ENCODE data around the gene PMEPA1. TPM values are rescaled to one million over a fixed set of nuclear protein-coding genes. Genes with fewer than 3 reads are reported as not detected.

Gene PMEPA1
- total RNA-seq, 1 experiment from 2014 or later, result 3.3 TPM

DNA sequence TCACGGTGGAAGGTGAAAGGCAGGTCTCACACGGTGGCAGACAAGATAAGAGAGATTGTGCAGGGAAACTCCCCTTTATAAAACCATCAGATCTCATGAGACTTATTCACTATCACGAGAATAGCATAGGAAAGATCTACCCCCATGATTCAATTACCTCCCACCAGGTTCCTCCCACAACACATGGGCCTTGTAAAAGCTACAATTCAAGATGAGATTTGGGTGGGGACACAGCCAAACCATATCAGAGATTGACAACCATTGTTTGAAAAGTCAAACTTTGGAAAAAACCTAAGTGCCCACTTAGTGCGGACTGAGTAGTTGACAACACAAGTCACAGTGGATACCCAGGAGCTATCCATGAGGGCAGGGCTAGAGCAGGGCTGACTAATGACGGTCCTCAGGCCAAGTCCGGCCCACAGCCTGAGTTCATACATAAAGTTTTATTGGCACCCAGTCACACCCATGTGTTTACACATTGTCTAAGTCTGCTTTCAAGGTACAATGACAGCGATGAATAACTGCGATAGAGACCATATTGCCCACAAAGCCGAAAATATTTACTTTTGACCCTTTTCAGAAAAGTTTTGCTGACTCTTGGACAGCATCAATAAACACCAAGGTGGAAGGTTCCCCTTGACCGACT is 33.8 kb upstream of the PMEPA1 start:
- H3K4me3 ChIP-seq, result no peak overlapping the region
- H3K27me3 ChIP-seq, result no peaks in the 10 kb centered on the region
- no peaks in the 10 kb centered on the region for H3K36me3 ChIP-seq
- peak; percentile 29 for DNase-seq
- no peaks in the 10 kb centered on the region for H3K9me3 ChIP-seq

DNA sequence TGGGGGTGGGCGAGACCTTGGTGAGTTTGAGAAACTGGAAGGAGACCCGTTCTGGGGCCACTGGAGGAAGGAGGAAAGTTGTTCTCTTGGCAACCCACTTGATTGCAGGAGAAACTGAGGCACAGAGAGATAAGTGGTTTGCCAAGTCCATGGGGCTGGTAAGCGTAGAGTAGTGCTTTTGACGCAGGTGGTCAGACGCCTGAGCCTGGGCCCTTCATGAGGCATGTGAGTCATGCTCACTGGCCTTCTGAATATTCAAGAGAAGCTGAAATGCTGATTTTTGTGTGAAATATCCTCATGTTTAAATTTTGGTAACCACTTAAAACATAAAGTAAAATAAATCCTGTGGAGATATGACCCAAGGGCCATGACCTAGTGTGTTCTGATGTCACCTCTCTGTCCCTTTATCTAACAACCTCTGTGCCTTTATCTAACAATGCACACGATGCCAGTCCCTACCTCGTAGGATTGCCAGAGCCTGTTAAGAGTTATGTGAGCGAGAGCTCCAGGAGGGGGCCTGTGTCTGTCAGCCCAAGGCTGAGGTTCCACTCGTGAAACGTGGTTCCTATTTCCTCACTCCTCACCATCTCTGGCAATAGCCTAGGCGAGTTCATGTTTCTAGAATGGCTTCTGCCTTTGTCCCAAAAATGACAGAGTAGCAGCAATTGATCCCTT is 32.8 kb upstream of the PMEPA1 start:
- Histone ChIP-seq H3K4me3 (no peak overlapping the region), H3K9me3 (no peaks in the 10 kb centered on the region), H3K27me3 (no peaks in the 10 kb centered on the region), H3K36me3 (no peaks in the 10 kb centered on the region)
- DNase-seq, result no peak

DNA sequence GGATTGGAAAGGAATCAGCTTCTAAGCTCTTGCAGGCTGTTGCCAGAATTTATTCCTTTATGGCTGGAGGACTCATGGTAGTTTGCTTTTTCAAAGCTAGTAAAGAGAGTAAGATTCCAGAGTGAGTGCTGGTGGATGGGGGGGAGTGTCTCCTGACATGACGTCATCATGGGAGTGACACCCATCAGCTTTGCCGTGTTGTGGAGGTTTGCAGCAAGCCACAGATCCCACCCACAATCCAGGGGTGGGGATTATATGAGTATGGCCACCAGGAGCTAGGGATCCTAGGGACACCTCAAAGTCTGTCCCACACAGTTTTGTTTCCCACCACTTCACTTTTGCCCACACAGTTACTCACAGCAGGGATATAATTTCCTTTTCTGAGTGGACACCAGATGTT is 28.7 kb upstream of the PMEPA1 start:
- Histone ChIP-seq H3K27me3 (no peaks in the 10 kb centered on the region), H3K9me3 (no peaks in the 10 kb centered on the region), H3K36me3 (no peaks in the 10 kb centered on the region), H3K4me3 (no peak overlapping the region)
- no peak for DNase-seq

DNA sequence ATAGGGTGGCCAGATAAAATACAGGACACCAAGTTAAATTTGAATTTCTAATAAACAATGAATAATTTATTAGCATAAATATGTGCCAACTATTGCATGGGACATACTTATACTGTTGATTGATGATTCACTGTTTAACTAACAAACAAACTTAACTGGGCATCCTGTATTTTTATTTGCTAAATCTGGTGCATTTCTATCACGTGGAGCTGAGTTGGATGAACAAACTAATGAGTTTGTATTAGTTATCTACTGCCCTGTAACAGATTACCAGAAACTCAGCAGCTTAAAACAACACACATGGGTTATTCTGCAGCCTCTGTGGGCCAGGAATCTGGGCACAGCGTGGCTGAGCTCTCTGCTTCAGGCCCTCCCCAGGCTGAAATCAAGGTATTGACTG is 28.2 kb upstream of the PMEPA1 start:
- no peak overlapping the region for H3K4me3 ChIP-seq
- H3K27me3 ChIP-seq, result no peaks in the 10 kb centered on the region
- no peaks in the 10 kb centered on the region for H3K36me3 ChIP-seq
- H3K9me3 ChIP-seq, result no peaks in the 10 kb centered on the region
- no peak for DNase-seq

DNA sequence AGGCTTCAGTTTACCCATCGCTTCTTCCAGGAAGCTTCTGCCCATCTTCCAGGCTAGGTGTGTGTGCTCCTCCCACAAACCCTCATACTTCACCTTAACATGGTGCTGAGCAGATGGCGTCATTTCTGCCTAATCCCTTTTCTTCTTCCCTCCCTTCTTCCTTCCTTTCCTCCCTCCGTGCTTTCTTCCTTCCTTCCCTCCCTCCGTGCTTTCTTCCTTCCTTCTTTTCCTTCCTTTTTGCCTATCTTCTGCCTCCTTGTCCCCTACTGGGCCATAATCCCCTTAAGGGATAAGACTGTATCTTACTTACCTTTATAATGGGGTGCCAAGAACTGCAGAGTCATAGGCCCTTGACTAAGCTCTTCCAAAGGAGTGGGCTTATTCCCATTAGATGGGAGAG is 27.5 kb upstream of the PMEPA1 start:
- no peaks in the 10 kb centered on the region for H3K27me3 ChIP-seq
- no peaks in the 10 kb centered on the region for H3K9me3 ChIP-seq
- no peaks in the 10 kb centered on the region for H3K36me3 ChIP-seq

DNA sequence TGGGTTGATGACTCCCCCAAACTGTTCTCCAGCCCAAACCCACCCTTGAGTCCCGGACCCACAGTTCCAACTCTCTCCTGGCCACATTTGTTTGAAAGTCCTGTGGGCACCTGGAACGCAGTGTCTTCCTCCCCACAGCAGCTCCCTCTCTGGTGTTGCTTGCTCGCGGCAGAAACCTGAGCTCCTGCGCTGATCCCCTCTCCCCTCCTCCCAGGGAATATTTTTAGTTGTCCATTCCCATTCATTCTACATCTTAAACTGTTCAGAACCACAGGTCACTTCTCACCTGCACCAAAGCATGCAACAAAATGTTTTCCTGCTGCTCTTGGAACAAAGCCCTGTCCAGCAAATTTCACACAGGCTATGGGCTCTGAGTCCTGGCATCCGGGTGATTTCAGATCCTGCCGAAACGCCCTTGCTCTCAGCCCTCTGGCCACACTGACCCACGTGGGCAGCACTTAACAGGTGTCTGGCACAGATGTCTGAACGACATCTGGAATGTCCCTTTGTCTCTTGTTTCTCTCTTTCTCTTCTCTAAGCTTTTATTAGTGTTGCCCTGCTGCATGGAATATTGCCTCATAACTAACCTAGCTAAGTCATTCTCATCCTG is 27.0 kb upstream of the PMEPA1 start:
- Histone ChIP-seq H3K9me3 (no peaks in the 10 kb centered on the region), H3K4me3 (no peak overlapping the region), H3K36me3 (no peaks in the 10 kb centered on the region), H3K27me3 (no peaks in the 10 kb centered on the region)
- no peak for DNase-seq

More for the DNA sequence above, 27.5 kb upstream of the PMEPA1 start:
- DNase-seq, result no peak
- H3K4me3 ChIP-seq, result no peak overlapping the region

DNA sequence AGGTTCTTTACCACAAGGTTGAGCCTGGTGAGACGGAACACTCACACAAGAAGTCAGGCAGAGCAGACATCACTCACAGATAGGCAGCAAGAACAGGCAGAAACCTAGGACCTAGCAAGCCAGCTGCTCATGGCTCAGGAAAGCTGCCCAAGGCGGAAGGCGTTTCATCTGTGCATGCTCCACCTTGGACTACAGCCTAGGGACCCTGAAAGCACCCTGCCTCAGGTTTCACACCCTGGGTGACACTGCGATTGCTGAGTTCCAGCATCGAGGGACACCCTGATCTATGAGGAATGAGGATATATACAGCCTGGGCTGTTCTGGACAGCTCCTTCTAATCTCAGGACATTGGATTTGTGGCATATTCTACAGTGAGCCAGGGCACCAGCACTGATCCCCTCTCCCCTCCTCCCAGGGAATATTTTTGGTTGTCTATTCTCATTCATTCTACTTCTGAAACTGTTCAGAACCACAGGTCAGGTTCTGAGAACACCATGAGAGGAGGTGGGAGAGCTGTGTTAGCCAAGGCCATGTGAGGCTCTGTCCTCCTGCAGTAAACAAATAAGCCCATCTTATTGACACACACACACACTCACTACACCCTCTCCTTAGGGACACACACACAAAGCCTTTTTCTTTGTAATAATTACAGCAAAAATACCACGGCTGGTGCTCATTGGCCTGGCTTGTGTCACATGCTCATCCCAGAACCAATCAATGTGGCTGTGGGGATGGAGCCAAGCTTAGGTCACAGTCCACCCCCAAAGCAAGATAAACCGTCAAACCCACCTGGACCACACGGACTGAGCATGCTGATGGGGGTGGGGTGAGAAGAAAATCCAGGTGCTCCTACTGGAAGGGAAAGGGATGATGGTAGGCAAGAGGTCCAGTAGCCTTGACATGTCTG is 26.3 kb upstream of the PMEPA1 start:
- H3K36me3 ChIP-seq, result no peaks in the 10 kb centered on the region
- no peak overlapping the region for H3K4me3 ChIP-seq
- H3K27me3 ChIP-seq, result no peaks in the 10 kb centered on the region
- DNase-seq, result no peak
- no peaks in the 10 kb centered on the region for H3K9me3 ChIP-seq

DNA sequence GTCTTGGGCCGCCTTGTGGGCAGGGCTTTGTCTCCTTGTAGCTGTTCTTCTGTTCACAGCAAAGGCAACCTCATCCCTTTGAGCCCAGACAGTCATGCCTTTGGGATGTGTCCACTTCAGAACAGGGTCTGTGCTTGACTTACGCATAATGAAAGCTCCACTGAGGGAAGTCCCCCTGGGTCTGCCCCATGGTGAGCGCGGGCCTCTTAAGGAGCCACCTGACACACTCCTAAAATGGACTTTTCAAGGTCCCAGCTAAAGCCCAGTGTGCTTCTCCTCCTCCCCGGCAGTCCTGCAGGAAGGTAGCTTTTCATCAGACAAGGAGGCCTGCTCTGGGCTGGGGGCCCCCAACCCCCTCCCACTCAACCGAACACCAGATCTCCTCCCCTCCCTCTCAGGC is 24.9 kb upstream of the PMEPA1 start:
- H3K36me3 ChIP-seq, result no peaks in the 10 kb centered on the region
- DNase-seq, result no peak

DNA sequence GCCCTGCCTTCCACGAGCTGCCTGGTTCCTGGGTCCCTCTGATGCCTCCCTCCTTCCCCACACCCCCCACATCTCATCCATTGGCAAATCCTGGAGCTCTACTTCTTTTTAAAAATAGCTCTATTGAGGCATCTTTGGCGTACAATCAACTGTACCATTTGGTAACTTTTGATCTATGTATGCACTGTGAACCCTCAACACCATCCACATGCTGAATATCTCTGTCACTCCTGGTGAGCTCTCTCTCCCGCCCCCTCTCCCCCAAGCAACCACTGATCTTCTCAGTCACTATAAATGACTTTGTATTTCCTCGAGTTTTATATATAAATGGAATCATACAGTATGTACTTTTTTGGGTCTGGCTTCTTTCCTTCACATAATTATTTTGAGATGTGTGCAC is 22.4 kb upstream of the PMEPA1 start:
- peaks cover 5% of the 10 kb centered on the region; the same call in 1 of the 2 replicates for H3K27me3 ChIP-seq
- H3K9me3 ChIP-seq, result no peaks in the 10 kb centered on the region
- no peak for DNase-seq
- no peak overlapping the region for H3K4me3 ChIP-seq
- no peaks in the 10 kb centered on the region for H3K36me3 ChIP-seq

More for the DNA sequence above, 24.9 kb upstream of the PMEPA1 start:
- Histone ChIP-seq H3K9me3 (no peaks in the 10 kb centered on the region), H3K27me3 (no peaks in the 10 kb centered on the region), H3K4me3 (no peak overlapping the region)

DNA sequence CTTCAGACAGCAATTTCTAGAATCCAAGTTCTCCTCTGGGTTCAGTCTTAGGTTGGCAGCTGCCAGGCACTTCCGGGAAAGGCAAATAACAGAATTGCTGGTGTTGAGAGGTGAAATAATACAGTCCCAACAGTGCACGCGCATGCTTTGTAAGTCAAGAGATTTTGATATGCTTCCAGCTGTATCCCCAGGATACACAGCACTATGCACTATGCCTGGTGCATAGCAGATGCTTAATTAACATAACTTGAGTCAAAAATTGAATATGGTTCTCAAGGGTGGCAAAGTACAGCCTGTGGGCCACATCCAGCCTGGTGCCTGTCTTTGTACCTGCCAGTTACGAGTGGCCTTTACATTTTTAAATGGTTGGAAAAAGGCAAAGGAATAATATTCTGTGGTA is 18.9 kb upstream of the PMEPA1 start:
- H3K27me3 ChIP-seq, result peaks cover 5% of the 10 kb centered on the region; the same call in 1 of the 2 replicates

DNA sequence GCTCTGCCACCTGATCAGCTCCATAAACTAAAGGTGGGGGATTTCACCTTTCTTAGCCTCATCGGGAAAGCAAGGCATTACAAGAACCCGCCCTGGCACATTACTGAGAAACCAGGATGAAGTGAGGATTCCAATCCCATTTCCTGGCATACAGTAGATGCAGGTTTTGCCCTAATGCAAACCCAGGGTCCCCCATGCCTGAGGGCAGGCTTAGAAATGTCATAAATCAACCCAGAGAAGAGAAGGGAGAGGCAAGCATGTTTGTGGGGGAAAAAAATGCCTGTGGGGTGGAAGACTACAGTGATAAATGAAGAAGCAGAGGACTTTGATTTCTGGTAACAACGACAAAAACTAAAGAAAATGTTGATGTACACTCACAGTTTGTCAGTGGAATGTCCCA is 18.0 kb upstream of the PMEPA1 start:
- peaks cover 5% of the 10 kb centered on the region; the same call in 1 of the 2 replicates for H3K27me3 ChIP-seq
- H3K9me3 ChIP-seq, result no peaks in the 10 kb centered on the region
- H3K4me3 ChIP-seq, result no peak overlapping the region
- DNase-seq, result no peak
- no peaks in the 10 kb centered on the region for H3K36me3 ChIP-seq

More for the DNA sequence above, 18.9 kb upstream of the PMEPA1 start:
- H3K9me3 ChIP-seq, result no peaks in the 10 kb centered on the region
- H3K4me3 ChIP-seq, result no peak overlapping the region
- no peak for DNase-seq
- H3K36me3 ChIP-seq, result no peaks in the 10 kb centered on the region

DNA sequence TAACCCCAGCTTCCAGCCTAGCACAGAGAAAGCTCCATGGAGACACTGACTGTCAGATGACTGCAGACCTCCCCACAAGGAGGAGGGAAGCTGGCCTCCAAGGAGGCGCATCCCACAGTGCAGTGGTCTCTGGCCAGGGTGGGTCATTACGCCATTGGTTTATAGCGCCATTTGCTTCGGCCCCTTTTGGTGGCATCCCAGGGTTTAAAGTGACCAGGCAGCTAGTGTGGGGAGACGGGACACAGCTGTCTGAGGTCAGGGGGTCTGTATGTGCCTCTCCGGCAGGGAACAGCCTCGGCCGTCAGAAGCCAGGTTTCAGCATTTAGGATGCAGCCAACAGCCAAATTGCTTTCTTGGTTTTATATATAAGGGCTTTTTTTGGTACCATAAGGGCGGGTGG is 15.8 kb upstream of the PMEPA1 start:
- H3K9me3 ChIP-seq, result no peaks in the 10 kb centered on the region
- DNase-seq, result no peak
- H3K4me3 ChIP-seq, result no peak overlapping the region
- peaks cover 5% of the 10 kb centered on the region; the same call in 1 of the 2 replicates for H3K27me3 ChIP-seq
- H3K36me3 ChIP-seq, result no peaks in the 10 kb centered on the region

DNA sequence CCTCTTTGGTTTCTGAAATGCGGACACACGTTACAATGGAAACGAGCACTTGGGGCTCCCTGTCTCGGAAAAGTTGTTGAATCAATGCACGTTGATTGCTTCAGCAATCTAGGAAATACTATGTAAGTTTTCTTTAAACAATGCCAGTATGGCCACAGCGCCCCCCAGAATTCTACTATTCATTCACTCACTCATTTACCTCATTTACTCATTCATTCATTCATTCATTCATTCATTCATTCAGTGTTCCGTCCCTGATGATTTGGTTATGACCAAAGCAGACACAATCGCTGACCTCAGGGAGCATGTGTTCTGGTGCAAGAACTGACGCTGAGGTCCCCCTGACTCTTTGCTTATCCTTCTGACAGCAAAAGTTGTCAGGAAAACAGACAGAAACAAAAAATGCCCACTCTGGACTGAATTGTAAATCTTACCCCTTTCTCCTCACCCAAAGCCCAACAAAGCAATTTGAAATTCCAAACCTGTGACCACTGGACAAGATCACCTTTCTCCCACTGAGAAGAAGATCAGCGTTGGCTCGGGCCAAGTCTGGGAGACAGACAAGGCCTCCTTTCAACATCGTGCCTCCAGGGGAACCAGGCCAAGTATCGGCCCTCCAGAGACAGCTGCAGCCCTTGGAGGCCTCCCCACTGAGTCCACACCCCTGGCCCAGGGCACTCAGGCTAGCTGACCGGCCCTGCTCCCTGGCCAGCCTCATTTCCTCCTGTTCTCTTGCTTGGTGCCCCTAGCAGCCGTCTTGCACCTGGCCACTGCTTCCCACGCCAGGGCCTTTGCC is 15.0 kb upstream of the PMEPA1 start:
- Histone ChIP-seq H3K9me3 (no peaks in the 10 kb centered on the region), H3K36me3 (no peaks in the 10 kb centered on the region), H3K4me3 (no peak overlapping the region), H3K27me3 (peaks cover 5% of the 10 kb centered on the region; the same call in 1 of the 2 replicates)
- no peak for DNase-seq

DNA sequence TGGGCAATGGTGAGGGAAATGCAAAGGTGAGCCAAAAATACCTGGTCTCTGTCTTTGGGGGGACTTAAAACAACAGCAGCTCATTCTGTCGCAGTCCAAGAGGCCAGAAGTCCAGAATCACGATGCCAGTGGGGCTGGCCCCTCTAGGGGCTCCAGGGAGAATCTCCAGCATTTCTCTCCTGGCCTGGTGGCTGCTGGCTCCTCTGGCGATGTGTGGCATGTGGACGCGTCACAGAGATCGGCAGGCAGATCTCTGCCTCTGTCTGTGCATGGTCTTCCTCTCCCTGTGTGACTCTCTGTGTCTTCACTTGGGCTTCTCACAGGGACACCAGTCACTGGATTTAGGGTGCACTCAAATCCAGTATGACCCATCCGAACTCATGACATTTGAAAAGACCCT is 14.0 kb upstream of the PMEPA1 start:
- Histone ChIP-seq H3K27me3 (peaks cover 5% of the 10 kb centered on the region; the same call in 1 of the 2 replicates), H3K36me3 (no peaks in the 10 kb centered on the region), H3K4me3 (no peak overlapping the region), H3K9me3 (no peaks in the 10 kb centered on the region)
- DNase-seq, result no peak

DNA sequence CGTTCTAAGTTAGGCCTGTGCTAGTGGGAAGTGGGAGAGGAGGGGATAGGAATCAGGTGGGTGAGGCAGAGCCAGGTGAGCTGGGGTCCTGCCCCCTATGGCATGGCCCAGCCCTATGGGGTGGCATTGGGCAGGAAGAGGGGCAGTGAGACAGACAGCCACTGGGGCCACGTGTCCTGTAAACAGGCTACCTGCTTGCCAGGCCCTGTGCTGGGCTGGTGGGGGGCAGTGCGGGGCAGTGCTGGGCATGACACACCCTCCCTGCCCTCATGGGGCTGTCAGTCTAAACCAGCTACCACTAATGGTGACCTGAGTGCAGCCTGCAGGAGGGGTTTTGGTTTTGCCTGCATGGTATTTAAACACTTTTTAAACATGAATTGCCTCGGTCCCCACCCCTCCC is 10.1 kb upstream of the PMEPA1 start:
- Histone ChIP-seq H3K4me3 (no peak overlapping the region), H3K36me3 (no peaks in the 10 kb centered on the region), H3K9me3 (no peaks in the 10 kb centered on the region), H3K27me3 (no peaks in the 10 kb centered on the region)
- no peak for DNase-seq

DNA sequence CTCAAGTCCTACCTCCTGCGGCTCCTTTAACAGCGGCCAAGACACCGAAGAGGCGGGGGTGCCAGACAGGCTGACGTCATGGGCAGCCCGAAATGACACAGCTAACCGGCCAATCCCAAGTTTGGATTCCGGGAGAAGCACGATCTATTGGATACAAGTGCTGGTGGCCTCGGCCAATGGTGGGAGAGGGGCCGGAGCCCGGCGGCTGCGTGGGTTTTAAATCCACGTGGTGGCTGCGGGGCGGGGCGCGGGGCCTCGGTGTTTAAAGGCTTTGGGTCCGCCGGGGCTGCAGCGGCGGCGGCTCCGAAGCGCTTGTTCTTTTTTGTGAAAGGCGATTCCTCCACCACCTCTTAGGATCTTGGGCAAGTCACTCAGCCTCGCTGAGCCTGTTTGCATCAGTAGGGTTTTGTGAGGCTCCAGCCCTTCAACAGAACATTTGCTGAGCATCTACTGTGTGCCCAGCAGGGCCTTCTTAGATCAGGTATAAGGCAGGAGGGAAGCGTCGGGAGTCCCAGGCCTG is 8.7 kb upstream of the PMEPA1 start:
- Histone ChIP-seq H3K36me3 (no peaks in the 10 kb centered on the region), H3K4me3 (peak overlapping the region; percentile 40), H3K9me3 (no peaks in the 10 kb centered on the region), H3K27me3 (no peaks in the 10 kb centered on the region)
- DNase-seq, result peak; percentile 99

Data from MG63 (cell line).